Keratinocyte (primary cell): ENCODE results near the gene MS4A18. TPM values are rescaled to one million over a fixed set of nuclear protein-coding genes. Genes with fewer than 3 reads are reported as not detected.

Source experiments
- DNase-seq: peaks from one replicate; pipeline ENCODE4 v3.0.0-alpha.2; 2011; ENCODE audit warnings: low read depth, missing footprints, low spot score
- FAIRE-seq: peaks from 2 replicates; lab custom pipeline; 2011; peaks lifted over from hg19 to GRCh38; lab: Jason Lieb, UNC
- H2AFZ ChIP-seq: 2 replicates; pipeline ENCODE4 v1.6.0; 2012; ENCODE audit warnings: low read length, control low read depth, inconsistent platforms; ENCODE audit not compliant: control insufficient read depth
- H3K27ac ChIP-seq: 2 replicates; pipeline ENCODE4 v1.5.1; 2011; ENCODE audit warnings: low read length; ENCODE audit not compliant: control insufficient read depth, insufficient read depth
- H3K27me3 ChIP-seq: 3 replicates; pipeline ENCODE4 v1.6.0; 2011; ENCODE audit warnings: low read length; ENCODE audit not compliant: control insufficient read depth, insufficient read depth; ENCODE audit errors: extremely low read depth
- H3K36me3 ChIP-seq, 2 experiments: 2 replicates in 1 of 2; 3 replicates in 1 of 2; pipeline ENCODE4 v1.5.1; 2011; ENCODE audit warnings: low read length in 2 of 2, mild to moderate bottlenecking in 1 of 2; ENCODE audit not compliant: control insufficient read depth in 2 of 2, insufficient read depth in 2 of 2; ENCODE audit errors: extremely low read depth in 1 of 2
- H3K4me1 ChIP-seq: 3 replicates; pipeline ENCODE4 v1.5.1; 2011; ENCODE audit warnings: low read length; ENCODE audit not compliant: control insufficient read depth, insufficient read depth; ENCODE audit errors: extremely low read depth
- H3K4me2 ChIP-seq: 3 replicates; pipeline ENCODE4 v1.6.0; 2011; ENCODE audit warnings: low read depth, low read length; ENCODE audit not compliant: control insufficient read depth, insufficient read depth; ENCODE audit errors: extremely low read depth
- H3K4me3 ChIP-seq, 3 experiments: fragments of 200-600 bp in 1 of 3; sonication (generic) in 1 of 3; 2 replicates in 2 of 3; 3 replicates in 1 of 3; pipeline ENCODE4 v1.5.1; 2011 to 2016; ENCODE audit warnings: low read length in 3 of 3, mild to moderate bottlenecking in 3 of 3, control low read depth in 2 of 3, inconsistent platforms in 1 of 3, low read depth in 1 of 3, mixed read lengths in 1 of 3, mixed run types in 1 of 3, moderate library complexity in 1 of 3; ENCODE audit not compliant: control insufficient read depth in 2 of 3, insufficient read depth in 2 of 3; ENCODE audit errors: extremely low read depth in 1 of 3
- H3K79me2 ChIP-seq: 2 replicates; pipeline ENCODE4 v1.6.0; 2012; ENCODE audit warnings: low read length; ENCODE audit not compliant: control insufficient read depth, insufficient read depth
- H3K9ac ChIP-seq: 3 replicates; pipeline ENCODE4 v1.6.0; 2011; ENCODE audit warnings: low read length; ENCODE audit not compliant: control insufficient read depth, insufficient read depth; ENCODE audit errors: extremely low read depth
- H3K9me1 ChIP-seq: 3 replicates; pipeline ENCODE4 v1.6.0; 2011; ENCODE audit warnings: low read length; ENCODE audit not compliant: control insufficient read depth, insufficient read depth; ENCODE audit errors: extremely low read depth
- H3K9me3 ChIP-seq: 2 replicates; pipeline ENCODE4 v1.5.1; 2012; ENCODE audit warnings: low read depth, low read length; ENCODE audit not compliant: control insufficient read depth
- H4K20me1 ChIP-seq: 3 replicates; pipeline ENCODE4 v1.6.0; 2011; ENCODE audit warnings: low read length; ENCODE audit not compliant: control insufficient read depth, insufficient read depth; ENCODE audit errors: extremely low read depth
- EZH2 ChIP-seq: IDR thresholded peaks from one replicate; pipeline ENCODE4 v1.6.1; 2012; ENCODE audit warnings: inconsistent platforms, mild to moderate bottlenecking, low read length, moderate library complexity
- dilution Hi-C: fragments of 300-500 bp; cut with MboI; formaldehyde crosslinking; loops from one replicate; pipeline ENCODE4 v1.7.0; 2020; ENCODE audit warnings: low sequenced_read_pairs; ENCODE audit not compliant: extremely low pct_ligation_motif_present
- polyA plus RNA-seq, 5 experiments: library from polyadenylated mRNA; depleted of rRNA in 3 of 5; stranded (reverse) in 3 of 5; stranded (forward) in 1 of 5; unstranded in 1 of 5; fragments of >200 nt; gene quantifications; 1 replicate in 1 of 5; 2 replicates in 3 of 5; 3 replicates in 1 of 5; pipeline versions ENCODE4 v1.2.1 to v1.2.3, GENCODE V29; 2011 to 2012; ENCODE audit warnings: missing spikeins in 2 of 5, low read depth in 1 of 5, low replicate concordance in 1 of 5
- TF ChIP-seq, protein P1 (sequence below), 3 experiments: IDR thresholded peaks in 1 of 3; conservative IDR thresholded peaks in 1 of 3; optimal IDR thresholded peaks in 1 of 3; 2 replicates in 2 of 3; 3 replicates in 1 of 3; pipeline versions ENCODE3 to v1.5.1; 2011; ENCODE audit warnings: low read length in 3 of 3, mild to moderate bottlenecking in 3 of 3, moderate library complexity in 2 of 3, control low read depth in 1 of 3, inconsistent platforms in 1 of 3; ENCODE audit not compliant: insufficient read depth in 2 of 3; ENCODE audit errors: extremely low read depth in 1 of 3

The MS4A18 gene
- polyA plus RNA-seq, 1 donor (not counting 4 experiments of a cell fraction or from before 2014, with no cell fraction given) = not detected

DNA sequence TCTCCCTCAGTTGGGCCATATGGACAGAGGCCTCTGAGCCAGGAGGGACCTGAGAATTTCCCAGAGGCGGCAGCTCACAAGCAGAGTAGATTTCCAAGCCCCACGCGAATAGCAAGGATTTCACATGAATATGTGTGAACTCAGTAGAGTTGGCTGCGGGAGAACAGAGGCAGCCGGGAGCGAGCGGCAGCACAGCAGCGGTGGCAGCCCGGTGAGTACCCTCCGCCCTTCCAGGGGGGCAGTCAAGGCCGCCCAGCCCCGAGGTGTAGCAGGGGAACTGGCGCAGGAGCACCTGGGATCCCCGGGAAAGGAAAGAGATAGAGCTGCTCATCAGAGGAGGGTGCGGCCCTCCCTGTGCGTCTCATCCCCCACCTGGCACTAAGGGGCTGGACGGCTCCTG lies 23.7 kb downstream of the MS4A18 start:
- H3K27me3 ChIP-seq = no peaks in the 10 kb centered on the region
- no peaks in the 10 kb centered on the region for H3K9me1 ChIP-seq
- no peak for TF ChIP-seq EZH2
- TF ChIP-seq, protein P1, sequence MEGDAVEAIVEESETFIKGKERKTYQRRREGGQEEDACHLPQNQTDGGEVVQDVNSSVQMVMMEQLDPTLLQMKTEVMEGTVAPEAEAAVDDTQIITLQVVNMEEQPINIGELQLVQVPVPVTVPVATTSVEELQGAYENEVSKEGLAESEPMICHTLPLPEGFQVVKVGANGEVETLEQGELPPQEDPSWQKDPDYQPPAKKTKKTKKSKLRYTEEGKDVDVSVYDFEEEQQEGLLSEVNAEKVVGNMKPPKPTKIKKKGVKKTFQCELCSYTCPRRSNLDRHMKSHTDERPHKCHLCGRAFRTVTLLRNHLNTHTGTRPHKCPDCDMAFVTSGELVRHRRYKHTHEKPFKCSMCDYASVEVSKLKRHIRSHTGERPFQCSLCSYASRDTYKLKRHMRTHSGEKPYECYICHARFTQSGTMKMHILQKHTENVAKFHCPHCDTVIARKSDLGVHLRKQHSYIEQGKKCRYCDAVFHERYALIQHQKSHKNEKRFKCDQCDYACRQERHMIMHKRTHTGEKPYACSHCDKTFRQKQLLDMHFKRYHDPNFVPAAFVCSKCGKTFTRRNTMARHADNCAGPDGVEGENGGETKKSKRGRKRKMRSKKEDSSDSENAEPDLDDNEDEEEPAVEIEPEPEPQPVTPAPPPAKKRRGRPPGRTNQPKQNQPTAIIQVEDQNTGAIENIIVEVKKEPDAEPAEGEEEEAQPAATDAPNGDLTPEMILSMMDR (optimal IDR thresholded peaks at IDR 0.05 in 1 of 3, IDR thresholded peaks at IDR 0.05 in 1 of 3, conservative IDR thresholded peaks at IDR 0.05 in 1 of 3; ENCODE audit: extremely low read depth in 1 of 3, insufficient read depth in 2 of 3, low read length in 3 of 3) = no peak
- H3K27ac ChIP-seq = no peak overlapping the region
- no peaks in the 10 kb centered on the region for H4K20me1 ChIP-seq
- H3K9me3 ChIP-seq = peaks cover 5% of the 10 kb centered on the region
- no peaks in the 10 kb centered on the region for H3K4me1 ChIP-seq
- FAIRE-seq = no peak
- no peaks in the 10 kb centered on the region for H3K79me2 ChIP-seq
- DNase-seq = no peak
- no peak overlapping the region for H3K4me2 ChIP-seq
- dilution Hi-C loops = no loop called here
- no peak overlapping the region for H2AFZ ChIP-seq
- H3K4me3 ChIP-seq = no peak overlapping the region
- no peak overlapping the region for H3K9ac ChIP-seq
- no peaks in the 10 kb centered on the region for H3K36me3 ChIP-seq

- Histone ChIP-seq H3K27ac (no peak overlapping the region), H3K27me3 (no peaks in the 10 kb centered on the region), H3K9me3 (peaks cover 5% of the 10 kb centered on the region), H2AFZ (no peak overlapping the region), H3K4me1 (no peaks in the 10 kb centered on the region), H3K4me3 (no peak overlapping the region), H3K4me2 (no peak overlapping the region), H4K20me1 (no peaks in the 10 kb centered on the region), H3K9ac (no peak overlapping the region), H3K79me2 (no peaks in the 10 kb centered on the region), H3K9me1 (no peaks in the 10 kb centered on the region), H3K36me3 (no peaks in the 10 kb centered on the region)
- DNase-seq (no peak), FAIRE-seq (no peak)
- dilution Hi-C loops = no loop called here
- TF ChIP-seq, protein P1 (optimal IDR thresholded peaks at IDR 0.05 in 1 of 3, IDR thresholded peaks at IDR 0.05 in 1 of 3, conservative IDR thresholded peaks at IDR 0.05 in 1 of 3; ENCODE audit: extremely low read depth in 1 of 3, insufficient read depth in 2 of 3, low read length in 3 of 3) = no peak
- no peak for TF ChIP-seq EZH2
These were observed 24.3 kb downstream of the MS4A18 start for GRCh38 chr11:60748821-60749220.
